Measurements from ENCODE around the gene CIC.

CIC gene

GRCh38 chr19:42288881-42289555, 20.0 kb downstream of the CIC start:
- DNase-seq (ENCODE audit: low read depth, low spot score), result no peak

- no peak for DNase-seq (ENCODE audit: low read depth, low spot score)
Measured at GRCh38 chr19:42289556-42290041, 20.5 kb downstream of the CIC start.

DNA sequence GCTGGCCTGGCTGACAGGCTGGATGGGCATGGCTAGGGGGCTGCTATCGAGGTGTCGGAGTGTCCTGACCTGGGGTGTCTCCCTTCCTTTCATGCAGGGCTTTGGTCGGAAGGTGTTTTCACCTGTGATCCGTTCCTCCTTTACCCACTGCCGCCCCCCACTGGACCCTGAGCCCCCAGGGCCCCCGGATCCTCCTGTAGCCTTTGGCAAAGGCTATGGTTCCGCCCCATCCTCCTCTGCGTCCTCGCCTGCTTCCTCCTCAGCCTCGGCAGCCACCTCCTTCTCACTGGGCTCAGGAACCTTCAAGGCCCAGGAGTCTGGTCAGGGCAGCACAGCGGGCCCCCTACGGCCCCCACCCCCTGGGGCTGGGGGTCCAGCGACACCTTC, 21.1 kb downstream of the CIC start:
- no peak for DNase-seq (ENCODE audit: low read depth, low spot score)

DNA sequence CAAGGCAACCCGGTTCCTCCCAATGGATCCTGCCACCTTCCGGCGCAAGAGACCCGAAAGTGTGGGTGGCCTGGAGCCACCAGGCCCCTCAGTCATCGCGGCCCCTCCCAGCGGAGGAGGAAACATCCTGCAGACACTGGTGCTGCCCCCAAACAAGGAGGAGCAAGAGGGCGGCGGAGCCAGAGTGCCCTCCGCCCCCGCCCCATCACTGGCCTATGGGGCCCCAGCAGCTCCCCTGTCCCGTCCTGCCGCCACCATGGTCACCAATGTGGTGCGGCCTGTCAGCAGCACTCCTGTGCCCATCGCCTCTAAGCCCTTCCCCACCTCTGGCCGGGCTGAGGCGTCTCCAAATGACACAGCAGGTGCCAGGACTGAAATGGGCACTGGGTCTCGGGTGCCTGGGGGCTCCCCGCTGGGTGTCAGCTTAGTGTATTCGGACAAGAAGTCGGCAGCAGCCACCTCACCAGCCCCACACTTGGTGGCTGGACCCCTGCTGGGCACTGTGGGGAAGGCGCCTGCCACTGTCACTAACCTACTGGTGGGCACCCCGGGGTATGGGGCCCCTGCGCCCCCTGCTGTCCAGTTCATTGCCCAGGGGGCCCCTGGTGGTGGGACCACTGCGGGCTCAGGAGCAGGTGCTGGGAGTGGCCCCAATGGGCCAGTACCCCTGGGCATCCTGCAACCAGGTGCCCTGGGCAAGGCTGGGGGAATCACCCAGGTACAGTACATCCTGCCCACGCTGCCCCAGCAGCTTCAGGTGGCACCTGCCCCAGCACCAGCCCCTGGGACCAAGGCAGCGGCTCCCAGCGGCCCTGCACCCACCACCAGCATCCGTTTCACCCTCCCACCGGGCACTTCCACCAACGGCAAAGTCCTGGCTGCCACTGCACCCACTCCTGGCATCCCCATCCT, 21.7 kb downstream of the CIC start:
- no peak for DNase-seq (ENCODE audit: low read depth, low spot score)

- no peak for DNase-seq (ENCODE audit: low read depth, low spot score)
Measured at GRCh38 chr19:42291435-42291810, 22.4 kb downstream of the CIC start.

- no peak for DNase-seq (ENCODE audit: low read depth, low spot score)
Measured at GRCh38 chr19:42292042-42292960, 23.2 kb downstream of the CIC start.

- DNase-seq (ENCODE audit: low read depth, low spot score), result no peak
Measured at GRCh38 chr19:42292963-42293362, 23.9 kb downstream of the CIC start.

- no peak for DNase-seq (ENCODE audit: low read depth, low spot score)
Measured at GRCh38 chr19:42293540-42293939, 24.5 kb downstream of the CIC start.

DNA sequence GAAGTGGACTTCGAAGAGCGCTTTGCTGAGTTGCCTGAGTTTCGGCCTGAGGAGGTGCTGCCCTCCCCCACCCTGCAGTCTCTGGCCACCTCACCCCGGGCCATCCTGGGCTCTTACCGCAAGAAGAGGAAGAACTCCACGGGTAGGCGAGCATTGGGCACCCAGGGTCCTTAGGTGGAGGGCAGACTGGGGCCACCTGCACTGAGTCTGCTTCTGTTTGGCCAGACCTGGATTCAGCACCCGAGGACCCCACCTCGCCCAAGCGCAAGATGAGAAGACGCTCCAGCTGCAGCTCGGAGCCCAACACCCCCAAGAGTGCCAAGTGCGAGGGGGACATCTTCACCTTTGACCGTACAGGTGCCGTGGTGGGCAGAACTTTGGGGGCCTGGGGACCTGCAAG, 24.9 kb downstream of the CIC start:
- no peak for DNase-seq (ENCODE audit: low read depth, low spot score)

- no peak for DNase-seq (ENCODE audit: low read depth, low spot score)
Measured at GRCh38 chr19:42294471-42295137, 25.6 kb downstream of the CIC start.

GRCh38 chr19:42295342-42295741, 26.3 kb downstream of the CIC start:
- DNase-seq (ENCODE audit: low read depth, low spot score), result no peak

- no peak for DNase-seq (ENCODE audit: low read depth, low spot score)
Measured at GRCh38 chr19:42295831-42296525, 26.9 kb downstream of the CIC start.

DNA sequence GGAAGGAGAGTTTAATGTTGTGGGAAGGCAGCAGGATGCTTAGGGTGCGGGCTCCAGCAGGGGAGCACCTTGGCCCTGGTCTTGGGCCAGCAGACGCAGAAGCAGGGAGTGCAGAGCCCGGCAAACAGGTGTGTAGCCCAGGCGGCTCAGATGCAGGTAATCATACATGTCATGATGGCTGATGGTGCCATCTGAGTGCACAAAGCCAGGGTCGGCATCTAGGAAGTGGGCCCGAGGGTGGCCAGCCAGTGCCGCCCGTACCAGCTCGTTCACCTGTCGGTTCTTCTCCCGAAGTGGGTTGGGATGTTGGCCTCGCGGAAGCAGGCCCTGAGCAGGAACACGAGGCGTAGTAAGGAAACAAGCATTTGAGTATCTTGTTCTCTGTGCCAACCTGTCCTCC, 28.0 kb downstream of the CIC start:
- DNase-seq (ENCODE audit: low read depth, low spot score), result no peak

GRCh38 chr19:42301646-42302203, 32.7 kb downstream of the CIC start, which contains the start of gene PRR19:
Gene PRR19, plus strand, starts transcription at chr19:42302132. Its CDS starts 7,453 bp downstream, at chr19:42309585.
- no peak for DNase-seq (ENCODE audit: low read depth, low spot score)

DNA sequence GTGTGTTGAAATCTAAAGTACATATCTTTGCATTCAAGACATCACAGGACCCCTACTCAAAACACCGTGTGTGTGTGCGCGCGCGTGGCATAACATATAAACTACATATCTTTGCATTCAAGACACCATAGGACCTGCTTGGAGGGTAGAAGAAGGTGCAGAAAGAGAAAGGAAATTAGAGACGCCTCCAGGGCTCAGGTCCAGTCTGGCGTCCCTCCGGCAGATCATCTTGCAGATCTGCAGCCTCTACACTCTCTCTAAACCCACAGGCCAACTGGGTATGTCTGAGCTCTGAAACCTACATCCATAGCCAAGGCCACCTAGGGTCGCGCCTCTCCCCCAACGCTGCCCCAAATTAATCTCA, 34.0 kb downstream of the CIC start:
- DNase-seq (ENCODE audit: low read depth, low spot score), result no peak

- no peak for DNase-seq (ENCODE audit: low read depth, low spot score)
Measured at GRCh38 chr19:42303876-42304275, 34.8 kb downstream of the CIC start.

- DNase-seq (ENCODE audit: low read depth, low spot score), result no peak
Measured at GRCh38 chr19:42306646-42307045, 37.6 kb downstream of the CIC start.

DNA sequence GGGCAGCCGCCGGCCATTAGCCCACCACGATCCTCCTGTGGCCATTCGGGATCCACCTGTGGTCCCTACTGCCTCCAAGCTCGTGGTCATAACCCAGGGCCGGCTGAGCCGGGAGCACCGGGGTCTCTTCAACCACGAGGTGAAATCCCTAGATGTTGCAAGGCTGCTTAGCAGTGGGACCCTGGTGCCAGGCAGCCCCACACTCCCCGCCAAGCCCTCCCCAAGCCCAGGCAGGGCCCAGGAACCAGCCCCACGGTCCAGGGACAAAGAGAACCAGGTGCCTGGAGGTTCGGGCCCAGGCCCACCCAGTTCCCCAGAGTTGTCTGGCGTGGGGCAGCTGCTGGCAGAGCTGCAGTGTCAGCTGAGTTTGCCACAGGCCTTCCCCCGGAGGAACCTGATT, 40.6 kb downstream of the CIC start:
- no peak for DNase-seq (ENCODE audit: low read depth, low spot score)

DNA sequence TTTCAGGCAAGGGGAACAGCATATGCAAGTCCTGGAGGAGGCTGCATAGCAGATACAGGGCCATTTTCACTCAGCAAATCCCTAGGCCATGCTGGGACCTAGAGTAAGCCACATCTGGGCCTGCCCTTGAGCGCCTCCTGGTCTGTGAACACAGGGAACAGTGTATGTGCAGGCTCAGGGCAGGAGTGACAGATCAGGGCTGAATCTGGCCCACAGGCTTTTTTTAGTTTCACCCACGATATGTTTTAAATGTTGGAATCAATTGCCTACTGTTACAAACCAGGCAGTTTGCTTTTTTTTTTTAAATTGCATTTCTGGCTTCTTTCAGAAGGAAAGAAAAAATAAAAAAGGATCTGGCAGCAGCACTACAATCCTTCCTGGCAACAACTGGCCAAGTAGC, 42.6 kb downstream of the CIC start:
- no peak for DNase-seq (ENCODE audit: low read depth, low spot score)

- DNase-seq (ENCODE audit: low read depth, low spot score), result no peak
Measured at GRCh38 chr19:42312370-42312769, 43.3 kb downstream of the CIC start.

Data from brain pericyte (primary cell).